GM06990 (cell line): Measurements from ENCODE around the gene PPP6R3.

Experiments
- DNase-seq: peaks from one replicate; pipeline ENCODE4 v3.0.0-alpha.2; 2011; ENCODE audit not compliant: insufficient read length; ENCODE audit errors: extremely low read depth
- H3K27me3 ChIP-seq: replicated peaks from 2 replicates; pipeline ENCODE4 v1.6.0; 2011; ENCODE audit warnings: low read length; ENCODE audit not compliant: control insufficient read depth, insufficient read depth
- H3K36me3 ChIP-seq: 2 replicates; pipeline ENCODE4 v1.5.1; 2011; ENCODE audit warnings: low read length; ENCODE audit not compliant: control insufficient read depth, insufficient read depth
- H3K4me3 ChIP-seq: replicated peaks from 2 replicates; pipeline ENCODE4 v1.5.1; 2011; ENCODE audit warnings: low read depth, mild to moderate bottlenecking, control low read depth, low read length
- CTCF ChIP-seq: IDR thresholded peaks from 2 replicates; pipeline ENCODE4 v1.5.1; 2011; ENCODE audit warnings: low read length, control low read depth, mild to moderate bottlenecking, inconsistent platforms; ENCODE audit not compliant: insufficient read depth, poor library complexity, severe bottlenecking

Gene PPP6R3

GRCh38 chr11:68503251-68503687 is 42.7 kb downstream of the PPP6R3 start:
- no peak for DNase-seq
- Histone ChIP-seq H3K27me3 (no peaks in the 10 kb centered on the region), H3K4me3 (no peak overlapping the region), H3K36me3 (no peaks in the 10 kb centered on the region; the same call in 1 of the 2 replicates)
- no peak for TF ChIP-seq CTCF

GRCh38 chr11:68503792-68504191 is 43.2 kb downstream of the PPP6R3 start:
- no peak overlapping the region for H3K4me3 ChIP-seq
- no peaks in the 10 kb centered on the region; the same call in 1 of the 2 replicates for H3K36me3 ChIP-seq
- no peak for TF ChIP-seq CTCF
- H3K27me3 ChIP-seq: no peaks in the 10 kb centered on the region
- DNase-seq: no peak

GRCh38 chr11:68504432-68505066 is 44.0 kb downstream of the PPP6R3 start:
- no peak overlapping the region for H3K4me3 ChIP-seq
- no peak for TF ChIP-seq CTCF
- DNase-seq: no peak

GRCh38 chr11:68505596-68505995 is 45.0 kb downstream of the PPP6R3 start:
- H3K27me3 ChIP-seq: no peaks in the 10 kb centered on the region
- no peak overlapping the region for H3K4me3 ChIP-seq
- DNase-seq: no peak
- no peaks in the 10 kb centered on the region; the same call in 1 of the 2 replicates for H3K36me3 ChIP-seq
- no peak for TF ChIP-seq CTCF

More at GRCh38 chr11:68504432-68505066, 44.0 kb downstream of the PPP6R3 start:
- Histone ChIP-seq H3K27me3 (no peaks in the 10 kb centered on the region), H3K36me3 (no peaks in the 10 kb centered on the region; the same call in 1 of the 2 replicates)

GRCh38 chr11:68506908-68507307 is 46.4 kb downstream of the PPP6R3 start:
- Histone ChIP-seq H3K4me3 (no peak overlapping the region), H3K27me3 (no peaks in the 10 kb centered on the region), H3K36me3 (no peaks in the 10 kb centered on the region; the same call in 1 of the 2 replicates)
- no peak for TF ChIP-seq CTCF
- no peak for DNase-seq
